Left ventricle myocardium inferior (tissue), 1 donor: ENCODE results near the gene ANKRD2. TPM values are rescaled to one million over a fixed set of nuclear protein-coding genes. Genes with fewer than 3 reads are reported as not detected.

Experiments used
- DNase-seq: peaks from one replicate; pipeline ENCODE4 v3.0.0-alpha.2; 2020
- H3K27ac ChIP-seq: fragments of 200-600 bp; replicated peaks from 2 replicates; pipeline ENCODE4 v1.8.0; 2021
- H3K27me3 ChIP-seq: fragments of 200-600 bp; 2 replicates; pipeline ENCODE4 v1.8.0; 2021; ENCODE audit warnings: low read depth
- H3K36me3 ChIP-seq: fragments of 200-600 bp; 2 replicates; pipeline ENCODE4 v1.8.0; 2021
- H3K4me1 ChIP-seq: fragments of 200-600 bp; 2 replicates; pipeline ENCODE4 v1.8.0; 2021
- H3K4me3 ChIP-seq: fragments of 200-600 bp; 2 replicates; pipeline ENCODE4 v1.8.0; 2021; ENCODE audit warnings: mild to moderate bottlenecking, moderate library complexity
- H3K9me3 ChIP-seq: fragments of 200-600 bp; replicated peaks from 2 replicates; pipeline ENCODE4 v1.8.0; 2021
- CTCF ChIP-seq: fragments of 200-600 bp; IDR thresholded peaks from 2 replicates; pipeline ENCODE4 v1.8.0; 2021; ENCODE audit warnings: antibody characterized with exemption, mild to moderate bottlenecking, borderline replicate concordance
- intact Hi-C: fragments of 100-400 bp; cut with micrococcal nuclease; formaldehyde crosslinking; loops from one replicate; pipeline ENCODE4 v1.11.0; 2022
- total RNA-seq: library from RNA; stranded (reverse); fragmentation: NEBNext Ultra II Directional; extraction: Animal tissue kit (Norgen Biotek cat#: 25700); gene quantifications from one replicate; pipeline ENCODE4 v1.2.1, GENCODE V29; 2021
- donor health status: DM: no; HTN: yes; CAD: no; lungs with severe emphysema.

ANKRD2 gene
- total RNA-seq, 1 donor from 2014 or later: 969 TPM

- no peak for TF ChIP-seq CTCF
- H3K36me3 ChIP-seq: no peaks in the 10 kb centered on the region
- no peak overlapping the region for H3K27ac ChIP-seq
- no peak for DNase-seq
- no peaks in the 10 kb centered on the region for H3K27me3 ChIP-seq
- no peaks in the 10 kb centered on the region for H3K9me3 ChIP-seq
- intact Hi-C loops: no loop called here
- no peak overlapping the region for H3K4me3 ChIP-seq
- H3K4me1 ChIP-seq: peaks cover 44% of the 10 kb centered on the region
Measured at GRCh38 chr10:97537186-97537869, 35.3 kb upstream of the ANKRD2 start.

- H3K36me3 ChIP-seq: no peaks in the 10 kb centered on the region
- TF ChIP-seq CTCF: no peak
- H3K9me3 ChIP-seq: no peaks in the 10 kb centered on the region
- H3K27ac ChIP-seq: peak overlapping the region; percentile 92
- peaks cover 54% of the 10 kb centered on the region for H3K4me1 ChIP-seq
- H3K4me3 ChIP-seq: no peak overlapping the region
- DNase-seq: no peak
- H3K27me3 ChIP-seq: no peaks in the 10 kb centered on the region
- intact Hi-C loops: no loop called here
Measured at GRCh38 chr10:97538411-97538810, 34.2 kb upstream of the ANKRD2 start.

- no peak for TF ChIP-seq CTCF
- H3K4me3 ChIP-seq: no peak overlapping the region
- DNase-seq: no peak
- H3K27ac ChIP-seq: peak overlapping the region; percentile 92
- H3K9me3 ChIP-seq: no peaks in the 10 kb centered on the region
- H3K4me1 ChIP-seq: peaks cover 59% of the 10 kb centered on the region
- intact Hi-C loops: no loop called here
- H3K27me3 ChIP-seq: no peaks in the 10 kb centered on the region
- no peaks in the 10 kb centered on the region for H3K36me3 ChIP-seq
Measured at GRCh38 chr10:97538839-97539238, 33.7 kb upstream of the ANKRD2 start.

GRCh38 chr10:97539523-97540200 lies 32.9 kb upstream of the ANKRD2 start:
- Histone ChIP-seq H3K4me1 (peaks cover 62% of the 10 kb centered on the region), H3K27me3 (no peaks in the 10 kb centered on the region), H3K9me3 (no peaks in the 10 kb centered on the region), H3K36me3 (no peaks in the 10 kb centered on the region), H3K4me3 (no peak overlapping the region), H3K27ac (peak overlapping the region; percentile 92)
- peak; percentile 21 for TF ChIP-seq CTCF
- intact Hi-C loops: no loop called here
- DNase-seq: no peak

- TF ChIP-seq CTCF: no peak
- Histone ChIP-seq H3K27ac (peak overlapping the region; percentile 92), H3K4me3 (no peak overlapping the region), H3K9me3 (no peaks in the 10 kb centered on the region), H3K4me1 (peaks cover 60% of the 10 kb centered on the region), H3K27me3 (no peaks in the 10 kb centered on the region), H3K36me3 (no peaks in the 10 kb centered on the region)
- intact Hi-C loops: no loop called here
- DNase-seq: no peak
Measured at GRCh38 chr10:97540669-97541500, 31.7 kb upstream of the ANKRD2 start.
